H9 (cell line): ENCODE measurements around the gene DNAJC24. TPM values are rescaled to one million over a fixed set of nuclear protein-coding genes. Genes with fewer than 3 reads are reported as not detected.

Experiments used
- DNase-seq: peaks from one replicate; pipeline ENCODE4 v3.0.0-alpha.2; 2017
- H2AFZ ChIP-seq: one replicate; pipeline ENCODE4 v1.6.1; 2013; ENCODE audit warnings: mild to moderate bottlenecking, low read length, control low read depth, moderate library complexity
- H2AK5ac ChIP-seq: 2 replicates; pipeline ENCODE4 v1.6.1; 2013; ENCODE audit warnings: low read length, control low read depth, mixed read lengths; ENCODE audit not compliant: insufficient read length
- H2BK120ac ChIP-seq: one replicate; pipeline ENCODE4 v1.6.1; 2013; ENCODE audit warnings: low read depth, mild to moderate bottlenecking, low read length, control low read depth, inconsistent platforms; ENCODE audit not compliant: poor library complexity, severe bottlenecking
- H2BK12ac ChIP-seq: 2 replicates; pipeline ENCODE4 v1.6.1; 2013; ENCODE audit warnings: low read length, control low read depth, mixed read lengths, low read depth; ENCODE audit not compliant: insufficient read length
- H2BK15ac ChIP-seq: 2 replicates; pipeline ENCODE4 v1.6.1; 2013; ENCODE audit warnings: low read depth, low read length, control low read depth
- H2BK20ac ChIP-seq: one replicate; pipeline ENCODE4 v1.6.1; 2013; ENCODE audit warnings: low read depth, mild to moderate bottlenecking, low read length, control low read depth, inconsistent platforms; ENCODE audit not compliant: poor library complexity, severe bottlenecking
- H2BK5ac ChIP-seq: 2 replicates; pipeline ENCODE4 v1.6.1; 2013; ENCODE audit warnings: low read length, control low read depth, mixed read lengths; ENCODE audit not compliant: insufficient read length
- H3K14ac ChIP-seq: 2 replicates; pipeline ENCODE4 v1.6.1; 2013; ENCODE audit warnings: low read length, control low read depth; ENCODE audit not compliant: insufficient read depth
- H3K18ac ChIP-seq: 2 replicates; pipeline ENCODE4 v1.6.1; 2013; ENCODE audit warnings: low read depth, mild to moderate bottlenecking, mixed read lengths, low read length, control low read depth; ENCODE audit not compliant: insufficient read length
- H3K23ac ChIP-seq: 2 replicates; pipeline ENCODE4 v1.6.1; 2013; ENCODE audit warnings: low read length, control low read depth, mixed read lengths, low read depth; ENCODE audit not compliant: insufficient read length
- H3K23me2 ChIP-seq: 2 replicates; pipeline ENCODE4 v1.6.1; 2013; ENCODE audit warnings: low read depth, mild to moderate bottlenecking, mixed read lengths, low read length, control low read depth; ENCODE audit not compliant: insufficient read length, poor library complexity, severe bottlenecking
- H3K27ac ChIP-seq: 2 replicates; pipeline ENCODE4 v1.5.1; 2013; ENCODE audit warnings: low read length, control low read depth, mixed read lengths, low read depth; ENCODE audit not compliant: insufficient read length
- H3K27me3 ChIP-seq: 2 replicates; pipeline ENCODE4 v1.6.1; 2013; ENCODE audit warnings: low read length, control low read depth, inconsistent platforms; ENCODE audit not compliant: insufficient read depth
- H3K4ac ChIP-seq: 2 replicates; pipeline ENCODE4 v1.6.1; 2013; ENCODE audit warnings: low read depth, mild to moderate bottlenecking, control low read depth, inconsistent platforms, low read length, moderate library complexity
- H3K4me1 ChIP-seq: 2 replicates; pipeline ENCODE4 v1.6.1; 2013; ENCODE audit warnings: low read length, control low read depth, inconsistent platforms; ENCODE audit not compliant: insufficient read depth
- H3K4me2 ChIP-seq: 2 replicates; pipeline ENCODE4 v1.6.1; 2013; ENCODE audit warnings: low read length, control low read depth, mixed read lengths; ENCODE audit not compliant: insufficient read length, insufficient read depth
- H3K56ac ChIP-seq: 2 replicates; pipeline ENCODE4 v1.6.1; 2013; ENCODE audit warnings: low read depth, mild to moderate bottlenecking, mixed read lengths, low read length, control low read depth; ENCODE audit not compliant: insufficient read length
- H3K79me1 ChIP-seq: 2 replicates; pipeline ENCODE4 v1.6.1; 2013; ENCODE audit warnings: low read depth, mild to moderate bottlenecking, moderate library complexity, low read length, control low read depth, inconsistent platforms; ENCODE audit not compliant: insufficient read depth, poor library complexity, severe bottlenecking
- H3K79me2 ChIP-seq: 2 replicates; pipeline ENCODE4 v1.6.1; 2013; ENCODE audit warnings: low read length, control low read depth, inconsistent platforms; ENCODE audit not compliant: insufficient read depth
- H3K9ac ChIP-seq: 2 replicates; pipeline ENCODE4 v1.6.1; 2013; ENCODE audit warnings: low read length, control low read depth, mixed read lengths; ENCODE audit not compliant: insufficient read length; ENCODE audit errors: extremely low read depth
- H3K9me3 ChIP-seq: one replicate; pipeline ENCODE4 v1.6.1; 2013; ENCODE audit warnings: low read depth, low read length, inconsistent platforms; ENCODE audit not compliant: control insufficient read depth
- H3T11ph ChIP-seq: one replicate; pipeline ENCODE4 v1.6.1; 2013; ENCODE audit warnings: mild to moderate bottlenecking, low read length, control low read depth, inconsistent platforms
- H4K20me1 ChIP-seq: one replicate; pipeline ENCODE4 v1.6.1; 2013; ENCODE audit not compliant: control insufficient read depth, insufficient read length, insufficient read depth
- H4K5ac ChIP-seq: 2 replicates; pipeline ENCODE4 v1.6.1; 2013; ENCODE audit warnings: low read depth, mild to moderate bottlenecking, mixed read lengths, low read length, control low read depth; ENCODE audit not compliant: insufficient read length
- H4K8ac ChIP-seq: replicated peaks from 2 replicates; pipeline ENCODE4 v1.6.1; 2013; ENCODE audit warnings: low read length, control low read depth, mixed read lengths, low read depth; ENCODE audit not compliant: insufficient read length
- H4K91ac ChIP-seq: 2 replicates; pipeline ENCODE4 v1.6.1; 2013; ENCODE audit warnings: low read depth, mild to moderate bottlenecking, moderate library complexity, mixed read lengths, low read length, control low read depth; ENCODE audit not compliant: insufficient read length
- H3K27ac Mint-ChIP-seq, 3 experiments: 2 replicates in 2 of 3; 3 replicates in 1 of 3; pipeline ENCODE4 v1.8.0; 2020 to 2021; ENCODE audit warnings: mixed read lengths in 3 of 3, mild to moderate bottlenecking in 1 of 3, moderate library complexity in 1 of 3
- H3K27me3 Mint-ChIP-seq: 2 replicates; pipeline ENCODE4 v1.8.0; 2021; ENCODE audit warnings: low read depth, mild to moderate bottlenecking, moderate library complexity, mixed read lengths
- H3K36me3 Mint-ChIP-seq, 3 experiments: 2 replicates in 2 of 3; 3 replicates in 1 of 3; pipeline ENCODE4 v1.8.0; 2020 to 2021; ENCODE audit warnings: low read depth in 3 of 3, mixed read lengths in 3 of 3; ENCODE audit not compliant: insufficient read depth in 1 of 3
- H3K4me1 Mint-ChIP-seq, 2 experiments: 2 replicates each; pipeline ENCODE4 v1.8.0; 2020; ENCODE audit warnings: mixed read lengths in 2 of 2
- H3K4me3 Mint-ChIP-seq, 2 experiments: 2 replicates in 1 of 2; 3 replicates in 1 of 2; pipeline ENCODE4 v1.8.0; 2020 to 2021; ENCODE audit warnings: mild to moderate bottlenecking in 2 of 2, mixed read lengths in 2 of 2, moderate library complexity in 1 of 2
- H3K9me3 Mint-ChIP-seq, 2 experiments: 2 replicates in 1 of 2; 3 replicates in 1 of 2; pipeline ENCODE4 v1.8.0; 2020; ENCODE audit warnings: mild to moderate bottlenecking in 2 of 2, mixed read lengths in 2 of 2, moderate library complexity in 1 of 2
- WGBS: extraction: QIAGEN DNeasy Blood & Tissue Kit; methylation state at CpG from one replicate; pipeline ENCODE4 v1.1.7; 2013; ENCODE audit warnings: missing lambda C conversion rate, low lambda C conversion rate, mixed read lengths; ENCODE audit not compliant: insufficient read length; ENCODE audit errors: extremely low coverage; 5-methylcytosine and 5-hydroxymethylcytosine counted together
- total RNA-seq: library from RNA; stranded (reverse); gene quantifications from 2 replicates; pipeline ENCODE4 v1.2.1, GENCODE V29; 2021
- TF ChIP-seq, protein P1 (sequence below): fragments of 200-600 bp; sonication (generic); conservative IDR thresholded peaks from 3 replicates; pipeline ENCODE4 v1.8.0; 2021; ENCODE audit warnings: antibody characterized with exemption, mild to moderate bottlenecking

DNAJC24 gene
- total RNA-seq, 1 experiment from 2014 or later: 16.7 TPM

DNA sequence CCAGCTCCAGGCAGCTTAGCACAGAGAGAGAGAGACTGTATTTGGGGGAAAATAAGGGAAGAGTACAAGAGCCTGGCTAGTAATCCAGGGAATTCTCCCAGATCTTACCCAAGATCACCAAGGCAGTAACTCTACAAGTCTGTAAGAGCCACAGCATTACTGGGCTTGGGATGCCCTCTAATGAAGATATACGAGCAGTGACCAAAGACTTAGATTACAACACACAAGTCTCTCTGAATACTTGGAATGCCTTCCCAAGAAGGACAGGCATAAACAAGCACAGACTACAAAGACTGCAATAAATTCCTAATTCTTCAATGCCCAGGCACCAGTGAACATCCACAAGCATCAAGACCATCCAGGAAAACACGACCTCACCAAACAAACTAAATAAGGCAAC is 17.7 kb downstream of the DNAJC24 start:
- Histone ChIP-seq H2BK5ac (no peak overlapping the region), H2BK12ac (no peak overlapping the region), H3K9ac (no peak overlapping the region), H3K4me2 (no peak overlapping the region), H3K14ac (no peak overlapping the region), H3K4me1 (no peaks in the 10 kb centered on the region), H3K56ac (no peak overlapping the region), H3K9me3 (no peaks in the 10 kb centered on the region), H4K5ac (no peak overlapping the region), H4K20me1 (no peaks in the 10 kb centered on the region), H3K23ac (no peak overlapping the region), H2BK120ac (peak overlapping the region; percentile 55), H3K23me2 (no peaks in the 10 kb centered on the region), H2AK5ac (no peak overlapping the region), H3T11ph (no peak overlapping the region), H3K4ac (no peak overlapping the region), H2BK20ac (no peak overlapping the region), H3K18ac (no peak overlapping the region), H4K91ac (no peak overlapping the region), H3K79me1 (no peaks in the 10 kb centered on the region), H3K27me3 (no peaks in the 10 kb centered on the region), H3K27ac (no peak overlapping the region), H4K8ac (no peak overlapping the region), H3K79me2 (no peaks in the 10 kb centered on the region), H2BK15ac (no peak overlapping the region), H2AFZ (no peak overlapping the region)
- TF ChIP-seq, protein P1, sequence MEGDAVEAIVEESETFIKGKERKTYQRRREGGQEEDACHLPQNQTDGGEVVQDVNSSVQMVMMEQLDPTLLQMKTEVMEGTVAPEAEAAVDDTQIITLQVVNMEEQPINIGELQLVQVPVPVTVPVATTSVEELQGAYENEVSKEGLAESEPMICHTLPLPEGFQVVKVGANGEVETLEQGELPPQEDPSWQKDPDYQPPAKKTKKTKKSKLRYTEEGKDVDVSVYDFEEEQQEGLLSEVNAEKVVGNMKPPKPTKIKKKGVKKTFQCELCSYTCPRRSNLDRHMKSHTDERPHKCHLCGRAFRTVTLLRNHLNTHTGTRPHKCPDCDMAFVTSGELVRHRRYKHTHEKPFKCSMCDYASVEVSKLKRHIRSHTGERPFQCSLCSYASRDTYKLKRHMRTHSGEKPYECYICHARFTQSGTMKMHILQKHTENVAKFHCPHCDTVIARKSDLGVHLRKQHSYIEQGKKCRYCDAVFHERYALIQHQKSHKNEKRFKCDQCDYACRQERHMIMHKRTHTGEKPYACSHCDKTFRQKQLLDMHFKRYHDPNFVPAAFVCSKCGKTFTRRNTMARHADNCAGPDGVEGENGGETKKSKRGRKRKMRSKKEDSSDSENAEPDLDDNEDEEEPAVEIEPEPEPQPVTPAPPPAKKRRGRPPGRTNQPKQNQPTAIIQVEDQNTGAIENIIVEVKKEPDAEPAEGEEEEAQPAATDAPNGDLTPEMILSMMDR: no peak
- peaks cover 10 to 12% of the 10 kb centered on the region in 2 experiments for H3K4me1 Mint-ChIP-seq
- no peaks in the 10 kb centered on the region for H3K27me3 Mint-ChIP-seq
- peaks cover 12 to 43% (median 21%) of the 10 kb centered on the region in 3 experiments for H3K36me3 Mint-ChIP-seq
- peaks cover 2 to 9% of the 10 kb centered on the region in 2 experiments; a peak in 4 of 5 replicates for H3K9me3 Mint-ChIP-seq
- H3K27ac Mint-ChIP-seq: no peak overlapping the region
- WGBS: no CpG with 5 or more reads among the region's 2 CpGs
- DNase-seq: no peak
- no peak overlapping the region for H3K4me3 Mint-ChIP-seq
